ENCODE data around the gene HIVEP3.

The HIVEP3 gene

GRCh38 chr1:41850029-41850428, 68.7 kb downstream of the HIVEP3 start:
- Histone ChIP-seq H3K36me3 (ENCODE audit: control insufficient read depth, insufficient read depth, low read length) (no peaks in the 10 kb centered on the region), H3K4me1 (ENCODE audit: control insufficient read depth, insufficient read depth, low read length) (no peaks in the 10 kb centered on the region), H3K4me3 (ENCODE audit: low read length) (no peak overlapping the region), H3K27me3 (ENCODE audit: control insufficient read depth, insufficient read depth, low read length) (no peaks in the 10 kb centered on the region), H3K9me3 (ENCODE audit: control insufficient read depth, insufficient read depth, low read length) (no peaks in the 10 kb centered on the region), H3K27ac (ENCODE audit: low read length) (no peak overlapping the region)
- no CpG with 5 or more reads among the region's 2 CpGs for WGBS (ENCODE audit: insufficient coverage, insufficient read length)
- no peak for DNase-seq (ENCODE audit: low read depth, low spot score)

- WGBS (ENCODE audit: insufficient coverage, insufficient read length), result no CpG with 5 or more reads among the region's 4 CpGs
- H3K36me3 ChIP-seq (ENCODE audit: control insufficient read depth, insufficient read depth, low read length), result no peaks in the 10 kb centered on the region
Observed at GRCh38 chr1:41849211-41849759, 69.4 kb downstream of the HIVEP3 start.

GRCh38 chr1:41848216-41848952, 70.3 kb downstream of the HIVEP3 start:
- no peaks in the 10 kb centered on the region for H3K27me3 ChIP-seq (ENCODE audit: control insufficient read depth, insufficient read depth, low read length)
- no peak overlapping the region for H3K27ac ChIP-seq (ENCODE audit: low read length)
- H3K4me3 ChIP-seq (ENCODE audit: low read length), result no peak overlapping the region
- no CpG with 5 or more reads among the region's 7 CpGs for WGBS (ENCODE audit: insufficient coverage, insufficient read length)
- 0 out of 2 replicates have a peak, but pooled peaks cover 2% of the 10 kb centered on the region for H3K4me1 ChIP-seq (ENCODE audit: control insufficient read depth, insufficient read depth, low read length)
- no peak for DNase-seq (ENCODE audit: low read depth, low spot score)
- H3K9me3 ChIP-seq (ENCODE audit: control insufficient read depth, insufficient read depth, low read length), result no peaks in the 10 kb centered on the region
- H3K36me3 ChIP-seq (ENCODE audit: control insufficient read depth, insufficient read depth, low read length), result no peaks in the 10 kb centered on the region

More at GRCh38 chr1:41849211-41849759, 69.4 kb downstream of the HIVEP3 start:
- Histone ChIP-seq H3K4me3 (ENCODE audit: low read length) (no peak overlapping the region), H3K27ac (ENCODE audit: low read length) (no peak overlapping the region), H3K4me1 (ENCODE audit: control insufficient read depth, insufficient read depth, low read length) (no peaks in the 10 kb centered on the region), H3K9me3 (ENCODE audit: control insufficient read depth, insufficient read depth, low read length) (no peaks in the 10 kb centered on the region), H3K27me3 (ENCODE audit: control insufficient read depth, insufficient read depth, low read length) (no peaks in the 10 kb centered on the region)
- no peak for DNase-seq (ENCODE audit: low read depth, low spot score)

- H3K4me1 ChIP-seq (ENCODE audit: control insufficient read depth, insufficient read depth, low read length), result 0 out of 2 replicates have a peak, but pooled peaks cover 4% of the 10 kb centered on the region
- H3K36me3 ChIP-seq (ENCODE audit: control insufficient read depth, insufficient read depth, low read length), result no peaks in the 10 kb centered on the region
- H3K4me3 ChIP-seq (ENCODE audit: low read length), result no peak overlapping the region
- no peaks in the 10 kb centered on the region for H3K27me3 ChIP-seq (ENCODE audit: control insufficient read depth, insufficient read depth, low read length)
- H3K27ac ChIP-seq (ENCODE audit: low read length), result no peak overlapping the region
- no peak for DNase-seq (ENCODE audit: low read depth, low spot score)
- H3K9me3 ChIP-seq (ENCODE audit: control insufficient read depth, insufficient read depth, low read length), result no peaks in the 10 kb centered on the region
- no CpG with 5 or more reads among the region's 2 CpGs for WGBS (ENCODE audit: insufficient coverage, insufficient read length)
Observed at GRCh38 chr1:41847733-41848132, 71.0 kb downstream of the HIVEP3 start.

- Histone ChIP-seq H3K27ac (ENCODE audit: low read length) (no peak overlapping the region), H3K9me3 (ENCODE audit: control insufficient read depth, insufficient read depth, low read length) (no peaks in the 10 kb centered on the region), H3K27me3 (ENCODE audit: control insufficient read depth, insufficient read depth, low read length) (no peaks in the 10 kb centered on the region), H3K4me3 (ENCODE audit: low read length) (no peak overlapping the region), H3K4me1 (ENCODE audit: control insufficient read depth, insufficient read depth, low read length) (0 out of 2 replicates have a peak, but pooled peaks cover 4% of the 10 kb centered on the region), H3K36me3 (ENCODE audit: control insufficient read depth, insufficient read depth, low read length) (no peaks in the 10 kb centered on the region)
- no peak for DNase-seq (ENCODE audit: low read depth, low spot score)
- no CpG with 5 or more reads among the region's 3 CpGs for WGBS (ENCODE audit: insufficient coverage, insufficient read length)
Observed at GRCh38 chr1:41846625-41847405, 71.9 kb downstream of the HIVEP3 start.

GRCh38 chr1:41844781-41845272, 73.9 kb downstream of the HIVEP3 start:
- Histone ChIP-seq H3K27me3 (ENCODE audit: control insufficient read depth, insufficient read depth, low read length) (no peaks in the 10 kb centered on the region), H3K36me3 (ENCODE audit: control insufficient read depth, insufficient read depth, low read length) (no peaks in the 10 kb centered on the region), H3K4me3 (ENCODE audit: low read length) (no peak overlapping the region), H3K4me1 (ENCODE audit: control insufficient read depth, insufficient read depth, low read length) (0 out of 2 replicates have a peak, but pooled peaks cover 4% of the 10 kb centered on the region), H3K9me3 (ENCODE audit: control insufficient read depth, insufficient read depth, low read length) (no peaks in the 10 kb centered on the region), H3K27ac (ENCODE audit: low read length) (no peak overlapping the region)
- WGBS (ENCODE audit: insufficient coverage, insufficient read length), result no CpG with 5 or more reads among the region's 2 CpGs
- DNase-seq (ENCODE audit: low read depth, low spot score), result no peak

GRCh38 chr1:41844255-41844654, 74.5 kb downstream of the HIVEP3 start:
- no peak for DNase-seq (ENCODE audit: low read depth, low spot score)
- no peak overlapping the region for H3K27ac ChIP-seq (ENCODE audit: low read length)
- 0 out of 2 replicates have a peak, but pooled peaks cover 4% of the 10 kb centered on the region for H3K4me1 ChIP-seq (ENCODE audit: control insufficient read depth, insufficient read depth, low read length)
- no peak overlapping the region for H3K4me3 ChIP-seq (ENCODE audit: low read length)
- H3K9me3 ChIP-seq (ENCODE audit: control insufficient read depth, insufficient read depth, low read length), result no peaks in the 10 kb centered on the region
- H3K27me3 ChIP-seq (ENCODE audit: control insufficient read depth, insufficient read depth, low read length), result no peaks in the 10 kb centered on the region
- no peaks in the 10 kb centered on the region for H3K36me3 ChIP-seq (ENCODE audit: control insufficient read depth, insufficient read depth, low read length)
- no CpG with 5 or more reads among the region's 8 CpGs for WGBS (ENCODE audit: insufficient coverage, insufficient read length)

- Histone ChIP-seq H3K4me3 (ENCODE audit: low read length) (no peak overlapping the region), H3K27ac (ENCODE audit: low read length) (no peak overlapping the region)
- WGBS (ENCODE audit: insufficient coverage, insufficient read length), result no CpG with 5 or more reads among the region's 11 CpGs
Observed at GRCh38 chr1:41842993-41843755, 75.5 kb downstream of the HIVEP3 start.

GRCh38 chr1:41842326-41842725, 76.4 kb downstream of the HIVEP3 start:
- WGBS (ENCODE audit: insufficient coverage, insufficient read length), result no CpG with 5 or more reads among the region's 2 CpGs
- H3K27ac ChIP-seq (ENCODE audit: low read length), result no peak overlapping the region
- DNase-seq (ENCODE audit: low read depth, low spot score), result no peak
- 0 out of 2 replicates have a peak, but pooled peaks cover 4% of the 10 kb centered on the region for H3K4me1 ChIP-seq (ENCODE audit: control insufficient read depth, insufficient read depth, low read length)
- no peaks in the 10 kb centered on the region for H3K9me3 ChIP-seq (ENCODE audit: control insufficient read depth, insufficient read depth, low read length)
- no peak overlapping the region for H3K4me3 ChIP-seq (ENCODE audit: low read length)
- no peaks in the 10 kb centered on the region for H3K27me3 ChIP-seq (ENCODE audit: control insufficient read depth, insufficient read depth, low read length)
- no peaks in the 10 kb centered on the region for H3K36me3 ChIP-seq (ENCODE audit: control insufficient read depth, insufficient read depth, low read length)

More at GRCh38 chr1:41842993-41843755, 75.5 kb downstream of the HIVEP3 start:
- DNase-seq (ENCODE audit: low read depth, low spot score), result no peak
- Histone ChIP-seq H3K36me3 (ENCODE audit: control insufficient read depth, insufficient read depth, low read length) (no peaks in the 10 kb centered on the region), H3K4me1 (ENCODE audit: control insufficient read depth, insufficient read depth, low read length) (0 out of 2 replicates have a peak, but pooled peaks cover 4% of the 10 kb centered on the region), H3K9me3 (ENCODE audit: control insufficient read depth, insufficient read depth, low read length) (no peaks in the 10 kb centered on the region), H3K27me3 (ENCODE audit: control insufficient read depth, insufficient read depth, low read length) (no peaks in the 10 kb centered on the region)

Data from iPS DF 6.9 (cell line).